Kidney epithelial cell (primary cell): ENCODE results near the gene SLCO1B3. TPM values are rescaled to one million over a fixed set of nuclear protein-coding genes. Genes with fewer than 3 reads are reported as not detected.

Source experiments
- DNase-seq: peaks from one replicate; pipeline ENCODE4 v3.0.0-alpha.2; 2010; ENCODE audit warnings: low read depth
- H3K27me3 ChIP-seq: 2 replicates; pipeline ENCODE4 v1.6.0; 2011; ENCODE audit warnings: low read length; ENCODE audit not compliant: control insufficient read depth, insufficient read depth
- H3K36me3 ChIP-seq: 2 replicates; pipeline ENCODE4 v1.5.1; 2011; ENCODE audit warnings: low read length; ENCODE audit not compliant: control insufficient read depth, insufficient read depth
- H3K4me3 ChIP-seq: 2 replicates; pipeline ENCODE4 v1.5.1; 2011; ENCODE audit warnings: low read depth, mild to moderate bottlenecking, control low read depth, low read length
- CTCF ChIP-seq: IDR thresholded peaks from 2 replicates; pipeline ENCODE4 v1.5.1; 2011; ENCODE audit warnings: mild to moderate bottlenecking, moderate library complexity, low read length, control low read depth, inconsistent platforms; ENCODE audit not compliant: insufficient read depth, poor library complexity, severe bottlenecking
- total RNA-seq: library from RNA; depleted of rRNA; stranded (reverse); fragments of >200 nt; gene quantifications from 2 replicates; pipeline ENCODE4 v1.2.3, GENCODE V29; 2015

SLCO1B3 gene
- total RNA-seq, 1 donor from 2014 or later, result not detected

- DNase-seq, result no peak
- H3K4me3 ChIP-seq, result no peak overlapping the region
- no peaks in the 10 kb centered on the region for H3K36me3 ChIP-seq
- no peak for TF ChIP-seq CTCF
- no peaks in the 10 kb centered on the region for H3K27me3 ChIP-seq
Observed at GRCh38 chr12:20885552-20885951, 75.0 kb downstream of the SLCO1B3 start.

- no peaks in the 10 kb centered on the region for H3K36me3 ChIP-seq
- no peaks in the 10 kb centered on the region for H3K27me3 ChIP-seq
- H3K4me3 ChIP-seq, result no peak overlapping the region
- no peak for DNase-seq
- no peak for TF ChIP-seq CTCF
Observed at GRCh38 chr12:20917269-20917668, 106.8 kb downstream of the SLCO1B3 start.

GRCh38 chr12:20917819-20918218 is 107.3 kb downstream of the SLCO1B3 start:
- Histone ChIP-seq H3K36me3 (no peaks in the 10 kb centered on the region), H3K27me3 (no peaks in the 10 kb centered on the region), H3K4me3 (no peak overlapping the region)
- no peak for DNase-seq
- no peak for TF ChIP-seq CTCF

GRCh38 chr12:20931894-20932293 is 121.4 kb downstream of the SLCO1B3 start:
- Histone ChIP-seq H3K4me3 (no peak overlapping the region), H3K27me3 (no peaks in the 10 kb centered on the region), H3K36me3 (no peaks in the 10 kb centered on the region)
- TF ChIP-seq CTCF, result no peak
- no peak for DNase-seq

- Histone ChIP-seq H3K36me3 (no peaks in the 10 kb centered on the region), H3K27me3 (no peaks in the 10 kb centered on the region), H3K4me3 (no peak overlapping the region)
- DNase-seq, result no peak
- TF ChIP-seq CTCF, result no peak
Observed at GRCh38 chr12:20946732-20947131, 136.2 kb downstream of the SLCO1B3 start.

- H3K27me3 ChIP-seq, result no peaks in the 10 kb centered on the region
- TF ChIP-seq CTCF, result peak; percentile 41
- no peak for DNase-seq
- no peak overlapping the region for H3K4me3 ChIP-seq
- no peaks in the 10 kb centered on the region for H3K36me3 ChIP-seq
Observed at GRCh38 chr12:20950248-20950647, 139.7 kb downstream of the SLCO1B3 start.
